Posterior vena cava (tissue), 2 donors: ENCODE results near the gene TFEB. TPM values are rescaled to one million over a fixed set of nuclear protein-coding genes. Genes with fewer than 3 reads are reported as not detected.

Source experiments
- DNase-seq: peaks from one replicate; pipeline ENCODE4 v3.0.0-alpha.2; 2020; ENCODE audit warnings: low spot score
- intact Hi-C, 2 donors: fragments of 100-400 bp; cut with DNase I; formaldehyde crosslinking; loops; one replicate each; pipeline versions ENCODE4 v1.14.1 to v1.14.2; 2022 to 2023
- total RNA-seq, 2 donors: library from RNA; stranded (reverse); fragmentation: NEBNext Ultra II Directional; extraction: Animal tissue kit (Norgen Biotek cat#: 25700); gene quantifications; one replicate each; pipeline ENCODE4 v1.2.1, GENCODE V29; 2021
- donor health status: DM: yes; HTN: yes; CAD: no.
- donor health status: DM: yes; HTN: yes; CAD: no.

The TFEB gene
- total RNA-seq, 2 donors from 2014 or later: 15.1 to 20.6 TPM

- intact Hi-C loops: loop anchor here (2.0 to 5.0 kb wide), 5 partner anchors 76 to 317 kb away; no protein-coding TSS in a partner anchor
These were observed 51.7 kb downstream of the TFEB start for GRCh38 chr6:41683523-41684310.

GRCh38 chr6:41683273-41683522 is 52.2 kb downstream of the TFEB start:
- DNase-seq: no peak
- intact Hi-C loops: loop anchor here (2.0 to 5.0 kb wide), 5 partner anchors 76 to 316 kb away; no protein-coding TSS in a partner anchor

More at GRCh38 chr6:41683523-41684310, 51.7 kb downstream of the TFEB start:
- DNase-seq: peak; percentile 95

GRCh38 chr6:41682497-41683272 is 52.7 kb downstream of the TFEB start:
- peak; percentile 80 for DNase-seq
- intact Hi-C loops: loop anchor here (2.0 to 5.0 kb wide), 5 partner anchors 75 to 316 kb away; no protein-coding TSS in a partner anchor

GRCh38 chr6:41682056-41682477 is 53.3 kb downstream of the TFEB start:
- intact Hi-C loops: loop anchor here (2.0 to 5.0 kb wide), 5 partner anchors 75 to 315 kb away; no protein-coding TSS in a partner anchor
- DNase-seq: peak; percentile 95

- peak; percentile 68 for DNase-seq
- intact Hi-C loops: loop anchor here (5.0 kb wide), 3 partner anchors 73 to 313 kb away; no protein-coding TSS in a partner anchor
These were observed 55.0 kb downstream of the TFEB start for GRCh38 chr6:41680182-41680965.

- peak; percentile 58 for DNase-seq
- intact Hi-C loops: loop anchor here (5.0 kb wide), 3 partner anchors 72 to 312 kb away; no protein-coding TSS in a partner anchor
These were observed 55.7 kb downstream of the TFEB start for GRCh38 chr6:41679696-41680095.

GRCh38 chr6:41678511-41679084 is 56.8 kb downstream of the TFEB start:
- DNase-seq: peak; percentile 59
- intact Hi-C loops: no loop called here

GRCh38 chr6:41677124-41677921 is 58.1 kb downstream of the TFEB start:
- DNase-seq: peak; percentile 67
- intact Hi-C loops: no loop called here

- DNase-seq: no peak
- intact Hi-C loops: no loop called here
These were observed 59.0 kb downstream of the TFEB start for GRCh38 chr6:41676431-41676830.

- intact Hi-C loops: no loop called here
- peak; percentile 5 for DNase-seq
These were observed 59.4 kb downstream of the TFEB start for GRCh38 chr6:41675992-41676391.

GRCh38 chr6:41675176-41675775 is 60.1 kb downstream of the TFEB start:
- peak; percentile 52 for DNase-seq
- intact Hi-C loops: no loop called here

GRCh38 chr6:41674231-41675000 is 61.0 kb downstream of the TFEB start:
- intact Hi-C loops: no loop called here
- peak; percentile 59 for DNase-seq

GRCh38 chr6:41673704-41674000 is 61.8 kb downstream of the TFEB start:
- peak; percentile 68 for DNase-seq
- intact Hi-C loops: no loop called here

GRCh38 chr6:41672816-41673703 is 62.3 kb downstream of the TFEB start:
- intact Hi-C loops: no loop called here
- peak; percentile 64 for DNase-seq

- intact Hi-C loops: no loop called here
- no peak for DNase-seq
These were observed 63.4 kb downstream of the TFEB start for GRCh38 chr6:41672016-41672415.

- intact Hi-C loops: no loop called here
- DNase-seq: no peak
These were observed 64.0 kb downstream of the TFEB start for GRCh38 chr6:41671376-41671775.
